ENCODE data around the gene THOC1.

- TF ChIP-seq SUZ12 (IDR thresholded peaks at IDR 0.05; ENCODE audit: extremely low read depth, insufficient read depth, insufficient read length) = no peak
- TF ChIP-seq ZNF274 (IDR thresholded peaks at IDR 0.05; ENCODE audit: low read depth, low read length) = no peak
- TF ChIP-seq YY1 (IDR thresholded peaks at IDR 0.05; ENCODE audit: insufficient read depth, insufficient read length) = no peak
These were observed 57.1 kb downstream of the THOC1 start for GRCh38 chr18:210733-211132.
